Measurements from ENCODE around the gene SERTM1.

SERTM1 gene

DNA sequence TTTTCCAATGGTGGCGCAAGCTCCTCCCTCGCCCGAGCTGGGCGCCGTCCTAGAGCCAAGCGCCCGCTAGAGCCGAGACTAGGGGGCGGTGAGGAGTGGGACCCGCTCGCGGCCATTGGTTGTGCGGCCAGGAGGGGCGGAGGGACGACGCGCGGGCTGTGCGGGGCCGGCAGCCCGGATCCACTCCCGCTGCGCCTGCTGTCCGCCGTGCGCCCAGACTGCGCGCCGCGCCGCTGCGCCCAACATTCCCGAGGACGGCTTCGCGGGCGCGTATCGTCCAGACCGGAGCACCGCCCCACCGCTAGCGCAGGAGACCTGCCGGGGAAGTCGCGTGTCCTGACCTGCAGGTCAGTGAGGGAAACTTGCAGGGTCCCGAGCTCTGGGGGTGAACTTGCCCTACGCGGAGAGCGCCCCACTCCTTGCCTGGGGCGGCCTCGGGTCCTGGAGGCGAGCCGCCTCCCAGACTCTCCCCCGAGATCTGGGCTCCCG is at the start of gene SERTM1:
SERTM1 (plus strand) TSS at position 183 of the 489 bp plus-strand sequence. CDS start 21,059 bp downstream, outside the sequence.
- DNase-seq (ENCODE audit: low read depth): no peak

- DNase-seq (ENCODE audit: low read depth): no peak
Observed at GRCh38 chr13:36628377-36629056, 45.3 kb upstream of the SERTM1 start.

DNA sequence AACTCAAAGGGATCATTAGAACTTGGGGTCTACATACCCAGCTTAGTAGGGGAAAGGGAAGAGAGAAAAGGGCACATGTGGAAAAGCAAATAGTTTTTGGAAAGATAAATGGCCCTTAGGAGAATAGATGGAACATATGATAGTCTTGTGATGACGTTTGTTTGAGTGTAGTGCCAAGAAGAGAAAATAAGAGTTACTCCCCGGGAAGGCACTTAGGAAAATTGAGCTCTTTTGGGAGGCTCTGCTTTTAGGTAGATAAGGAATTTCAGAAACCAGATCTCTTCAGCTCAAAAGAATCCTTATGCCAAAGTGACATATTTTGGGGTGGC is 44.8 kb upstream of the SERTM1 start:
- DNase-seq (ENCODE audit: low read depth): no peak

DNA sequence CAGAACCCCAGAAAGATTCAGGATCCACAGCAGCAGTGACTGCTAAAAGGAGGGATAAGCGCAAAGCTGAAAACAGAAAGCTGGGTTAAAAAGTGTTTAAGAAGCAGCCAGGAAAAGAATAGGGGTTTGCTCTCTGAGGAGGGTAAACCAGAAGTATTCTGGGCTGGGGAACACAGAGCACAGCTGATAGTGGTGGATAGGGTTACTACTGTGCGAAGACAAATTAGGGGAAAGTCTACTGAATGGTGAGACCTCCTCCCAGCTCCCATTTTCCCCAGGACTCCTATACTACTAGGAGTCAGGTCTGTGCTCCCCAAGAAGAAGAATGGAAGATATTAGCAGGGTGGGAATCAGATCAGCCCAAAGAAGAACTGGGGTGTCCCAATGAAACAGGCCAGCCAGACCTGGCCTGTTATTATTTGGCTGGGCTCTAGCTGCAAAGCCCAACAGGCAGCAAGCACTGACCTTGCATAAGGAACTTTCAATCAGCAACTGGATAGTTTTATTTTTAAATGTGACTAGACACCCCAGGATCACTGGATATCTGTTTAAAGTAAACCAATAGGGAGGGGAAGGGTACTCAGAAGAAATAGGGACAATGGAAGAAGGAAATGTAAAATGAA is 43.5 kb upstream of the SERTM1 start:
- DNase-seq (ENCODE audit: low read depth): no peak

- DNase-seq (ENCODE audit: low read depth): no peak
Observed at GRCh38 chr13:36639610-36640009, 34.2 kb upstream of the SERTM1 start.

DNA sequence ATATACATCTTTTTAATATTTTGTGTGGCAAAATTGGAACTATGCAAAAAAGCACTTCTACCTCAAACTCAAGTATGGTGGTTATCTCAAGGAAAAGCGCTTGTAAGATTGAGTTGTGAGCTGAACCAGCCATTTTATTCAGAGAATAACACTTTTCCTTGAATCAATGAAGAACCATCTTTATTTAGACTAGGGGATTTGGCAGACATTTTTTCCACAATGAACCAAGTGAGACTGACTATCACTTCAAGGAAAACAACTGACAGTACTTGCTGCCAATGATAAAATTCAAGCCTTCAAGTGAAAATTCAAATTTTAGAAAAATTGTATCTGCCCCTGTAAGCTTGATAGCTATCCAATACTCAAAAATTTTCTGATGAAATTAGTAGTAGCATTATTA is 23.2 kb upstream of the SERTM1 start:
- no peak for DNase-seq (ENCODE audit: low read depth)

- no peak for DNase-seq (ENCODE audit: low read depth)
Observed at GRCh38 chr13:36665630-36666029, 8.2 kb upstream of the SERTM1 start.

GRCh38 chr13:36666477-36667229 is 7.2 kb upstream of the SERTM1 start:
- no peak for DNase-seq (ENCODE audit: low read depth)

- DNase-seq (ENCODE audit: low read depth): no peak
Observed at GRCh38 chr13:36668316-36668715, 5.5 kb upstream of the SERTM1 start.

- DNase-seq (ENCODE audit: low read depth): no peak
Observed at GRCh38 chr13:36673352-36673751, 468 bp upstream of the SERTM1 start.

DNA sequence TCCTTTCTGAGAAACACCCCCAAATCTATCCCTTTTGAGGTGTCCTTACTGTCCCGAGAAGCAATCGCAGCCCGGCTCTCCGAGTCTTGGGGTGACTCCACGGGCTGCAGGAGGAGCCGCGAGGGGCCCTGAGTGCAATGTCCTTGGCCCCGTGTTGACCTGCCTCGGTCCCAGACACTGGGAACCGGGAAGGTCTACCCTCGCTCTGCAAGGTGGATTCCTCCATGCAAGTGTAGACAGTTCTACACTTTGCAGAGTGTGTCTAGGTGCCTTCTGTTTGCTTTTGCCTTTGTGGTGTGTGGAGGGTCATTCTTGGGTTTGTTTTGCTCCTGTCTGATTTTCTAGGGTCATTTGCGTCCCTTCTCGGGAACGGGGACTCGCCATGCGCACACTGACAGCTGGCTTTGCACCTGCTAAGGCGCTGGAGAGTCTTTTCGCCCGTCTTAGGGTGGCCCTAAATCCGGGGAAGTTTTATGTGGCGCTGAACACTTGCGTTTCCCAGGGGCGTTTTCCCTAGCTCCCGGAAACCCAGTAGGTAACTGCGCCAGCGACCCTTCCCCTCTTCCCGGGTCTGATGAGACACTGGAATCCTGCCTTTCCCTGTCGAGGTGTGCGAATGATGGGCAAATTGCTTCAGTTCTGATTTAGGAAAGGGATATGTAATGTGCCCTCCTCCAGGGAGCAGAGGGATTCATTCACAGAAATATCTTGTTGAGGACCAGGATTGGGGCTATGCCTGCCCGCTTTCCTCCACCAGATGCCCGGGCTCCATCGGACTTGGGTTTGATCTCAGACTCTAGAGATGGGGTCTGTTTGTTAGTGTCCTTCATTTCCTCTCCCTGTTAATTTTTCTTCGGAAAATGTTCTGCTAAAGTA is 755 bp downstream of the SERTM1 start:
- DNase-seq (ENCODE audit: low read depth): no peak

DNA sequence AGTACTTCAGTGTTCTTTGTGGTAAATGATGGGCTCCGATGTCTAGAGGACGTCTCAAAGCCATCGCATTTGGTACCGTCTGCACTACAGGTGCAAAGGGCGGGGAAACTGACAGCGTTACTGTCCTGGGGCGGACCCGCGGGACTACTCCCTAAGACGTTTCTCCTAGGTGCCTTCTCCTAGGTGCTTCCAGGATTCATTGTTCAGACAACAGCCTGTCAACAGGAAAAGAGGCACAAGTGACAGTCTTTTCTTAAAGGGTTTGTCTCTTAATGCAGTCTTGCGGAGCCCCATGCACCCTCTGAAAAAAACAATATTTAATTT is 1.4 kb downstream of the SERTM1 start:
- DNase-seq (ENCODE audit: low read depth): no peak

DNA sequence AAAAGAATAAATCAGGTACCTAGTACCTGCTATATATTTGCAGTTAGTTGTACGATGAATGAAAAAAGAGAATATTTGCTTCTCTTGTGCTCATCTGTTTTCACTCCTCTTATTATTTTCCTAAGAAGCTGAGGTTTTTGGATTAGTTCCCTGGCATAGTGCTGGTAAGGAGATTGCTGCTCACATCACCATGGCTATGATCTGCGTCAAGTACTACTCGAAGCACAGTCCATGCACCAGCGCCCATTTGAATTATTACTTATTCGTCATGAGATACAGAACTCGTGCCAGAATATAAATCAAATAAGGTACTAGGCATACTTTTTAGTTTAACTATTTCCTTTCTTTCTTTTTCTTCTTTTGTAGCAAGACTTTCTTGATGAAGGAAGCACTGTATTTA is 7.1 kb downstream of the SERTM1 start:
- no peak for DNase-seq (ENCODE audit: low read depth)

DNA sequence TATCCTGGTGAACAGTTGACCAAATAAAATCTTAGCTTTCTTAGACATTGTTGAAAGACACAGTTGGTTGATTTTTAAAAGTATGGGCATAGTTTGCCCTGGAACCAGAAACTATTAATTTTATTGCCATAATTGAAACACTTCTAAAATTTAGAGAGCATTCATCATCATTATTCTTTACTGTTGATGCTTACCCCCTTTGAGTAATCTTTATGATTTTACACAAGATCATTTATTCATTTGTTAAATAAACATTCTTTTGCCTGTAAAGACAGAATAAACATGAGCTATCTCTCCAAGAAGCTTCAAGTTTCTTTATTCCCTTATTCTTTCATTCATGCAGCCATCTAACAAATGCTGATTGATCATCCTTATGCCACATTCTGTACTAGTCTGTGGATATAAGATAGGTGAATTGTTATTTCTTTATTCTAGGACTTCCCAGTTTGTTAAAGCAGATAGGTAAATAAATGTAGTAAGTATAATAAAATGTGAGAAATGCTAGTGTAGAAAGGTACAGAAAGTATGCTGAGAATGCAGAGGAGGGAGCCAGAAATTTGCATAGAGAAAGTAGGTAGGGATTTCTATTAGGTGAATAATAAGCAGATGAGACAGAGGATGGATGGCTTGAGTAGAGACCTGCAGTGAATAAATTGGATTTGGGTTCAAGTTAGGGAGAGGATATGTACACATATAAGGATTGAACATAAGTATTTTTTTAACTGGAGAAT is 8.2 kb downstream of the SERTM1 start:
- no peak for DNase-seq (ENCODE audit: low read depth)

- no peak for DNase-seq (ENCODE audit: low read depth)
Observed at GRCh38 chr13:36683701-36684100, 9.9 kb downstream of the SERTM1 start.

- no peak for DNase-seq (ENCODE audit: low read depth)
Observed at GRCh38 chr13:36685927-36686326, 12.1 kb downstream of the SERTM1 start.

- DNase-seq (ENCODE audit: low read depth): no peak
Observed at GRCh38 chr13:36696410-36697010, 22.7 kb downstream of the SERTM1 start.

DNA sequence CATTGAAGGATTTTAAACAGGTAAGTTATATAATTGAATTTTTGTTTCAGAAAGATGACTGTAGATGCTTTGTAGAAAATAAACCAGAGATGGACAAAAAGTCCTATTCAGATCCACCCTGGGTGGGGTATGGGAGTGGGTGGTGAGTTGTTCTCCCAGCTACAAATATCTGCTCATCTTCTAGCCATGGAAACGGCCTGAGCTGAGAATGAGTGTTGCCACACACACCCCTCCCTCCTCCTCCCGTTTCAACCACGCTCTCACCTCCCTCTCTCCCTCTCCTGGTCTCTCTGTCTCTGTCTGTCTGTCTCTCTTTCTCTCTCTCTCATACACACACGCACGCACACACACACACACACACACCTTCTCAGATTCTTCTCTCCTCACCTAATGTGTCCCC is 26.4 kb downstream of the SERTM1 start:
- no peak for DNase-seq (ENCODE audit: low read depth)

DNA sequence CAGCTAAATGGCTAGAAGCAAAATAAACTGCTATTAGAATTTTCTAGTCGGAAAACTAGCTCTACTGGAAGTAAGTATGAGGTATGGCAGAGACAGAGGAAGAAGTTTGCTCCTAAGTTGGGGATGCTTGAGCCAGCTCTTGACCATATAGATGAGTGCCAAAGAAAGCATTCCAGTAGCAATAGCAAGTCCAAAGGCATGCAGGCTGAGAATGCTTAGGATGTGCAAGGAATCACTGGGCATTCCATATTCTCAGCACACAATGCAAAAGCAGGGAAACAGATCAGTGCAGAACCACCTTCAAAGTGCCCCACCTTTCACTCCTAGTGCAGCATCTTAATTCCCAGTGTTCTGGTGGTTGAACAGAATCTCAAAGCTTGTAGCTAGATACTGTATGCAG is 32.9 kb downstream of the SERTM1 start:
- no peak for DNase-seq (ENCODE audit: low read depth)

DNA sequence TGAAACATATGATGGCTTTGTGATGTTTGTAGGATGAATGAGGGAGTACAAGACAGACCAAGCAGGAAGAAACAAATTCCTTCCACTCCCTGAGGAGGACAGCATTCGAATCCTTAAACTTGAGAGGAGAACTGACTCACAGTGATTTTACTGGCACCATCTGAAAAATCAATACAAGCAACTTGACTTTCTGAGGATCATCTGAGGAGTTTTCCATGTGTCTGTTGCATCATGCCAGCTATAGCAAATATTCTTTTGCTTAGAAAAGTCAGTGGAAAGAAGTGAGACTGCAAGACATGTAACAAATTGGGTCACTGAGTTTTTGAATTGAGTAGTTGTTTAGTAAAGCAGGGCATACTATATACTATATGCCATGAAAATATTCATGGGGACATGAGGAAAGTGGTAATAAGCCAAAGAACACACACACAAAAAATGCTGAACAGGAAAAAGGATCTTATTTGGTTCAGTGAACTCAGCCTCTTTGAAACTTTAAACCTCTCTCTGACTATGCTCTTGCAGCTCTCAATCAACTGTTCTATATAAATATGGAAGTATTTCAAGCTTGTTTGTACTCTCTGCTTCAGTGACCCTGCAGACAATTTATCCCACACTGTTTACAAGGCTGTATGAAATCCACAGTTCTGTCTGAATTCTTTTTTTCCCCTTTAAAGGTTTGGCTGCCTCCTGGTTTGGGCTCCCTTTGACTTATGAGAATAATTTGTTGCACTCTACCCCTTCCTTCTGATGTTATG is 35.5 kb downstream of the SERTM1 start:
- DNase-seq (ENCODE audit: low read depth): no peak

- no peak for DNase-seq (ENCODE audit: low read depth)
Observed at GRCh38 chr13:36710396-36710795, 36.6 kb downstream of the SERTM1 start.
